Activated CD8-positive, alpha-beta memory T cell treated with anti-CD3 and anti-CD28 coated beads for 1 hour (primary cell): ENCODE results near the gene PHETA1.
"Not testable (repeated sequence)": the region's sequence is repeated elsewhere in the genome, so short reads cannot be mapped to it uniquely, and the experiment has no call there.

Experiments used
- DNase-seq, 2 donors: peaks; one replicate each; pipeline ENCODE4 v3.0.0-alpha.2; 2020; ENCODE audit warnings: low read depth in 1 of 2; ENCODE audit errors: extremely low read depth in 1 of 2

The PHETA1 gene

GRCh38 chr12:111351026-111351425 lies 17.9 kb downstream of the PHETA1 start:
- DNase-seq = no peak

GRCh38 chr12:111349748-111350520 lies 19.0 kb downstream of the PHETA1 start:
- DNase-seq = no peak

GRCh38 chr12:111349101-111349747 lies 19.7 kb downstream of the PHETA1 start:
- no peak for DNase-seq

GRCh38 chr12:111347891-111348644 lies 20.8 kb downstream of the PHETA1 start:
- no peak for DNase-seq

- DNase-seq = no peak
These were observed 24.5 kb downstream of the PHETA1 start for GRCh38 chr12:111344254-111344875.

- no peak for DNase-seq
These were observed 25.7 kb downstream of the PHETA1 start for GRCh38 chr12:111343181-111343580.

- DNase-seq = no peak
These were observed 26.5 kb downstream of the PHETA1 start for GRCh38 chr12:111342376-111342775.

- DNase-seq = no peak
These were observed 27.3 kb downstream of the PHETA1 start for GRCh38 chr12:111341426-111342065.

GRCh38 chr12:111340680-111341079 lies 28.2 kb downstream of the PHETA1 start:
- DNase-seq = not testable (repeated sequence)

GRCh38 chr12:111340231-111340630 lies 28.7 kb downstream of the PHETA1 start:
- no peak for DNase-seq

- no peak for DNase-seq
These were observed 29.5 kb downstream of the PHETA1 start for GRCh38 chr12:111339321-111339938.

- DNase-seq = no peak
These were observed 30.8 kb downstream of the PHETA1 start for GRCh38 chr12:111338096-111338495.

- no peak for DNase-seq
These were observed 31.5 kb downstream of the PHETA1 start for GRCh38 chr12:111337371-111337770.

GRCh38 chr12:111336411-111336810 lies 32.5 kb downstream of the PHETA1 start:
- not testable (repeated sequence) for DNase-seq

GRCh38 chr12:111335811-111336210 lies 33.1 kb downstream of the PHETA1 start:
- DNase-seq = no peak

- not testable (repeated sequence) for DNase-seq
These were observed 33.6 kb downstream of the PHETA1 start for GRCh38 chr12:111335301-111335700.

GRCh38 chr12:111334393-111334915 lies 34.4 kb downstream of the PHETA1 start:
- DNase-seq = no peak

- no peak for DNase-seq
These were observed 37.8 kb downstream of the PHETA1 start for GRCh38 chr12:111330800-111331752.

GRCh38 chr12:111328138-111328537 lies 40.8 kb downstream of the PHETA1 start:
- no peak for DNase-seq
